ENCODE results near the gene TOE1. TPM values are rescaled to one million over a fixed set of nuclear protein-coding genes. Genes with fewer than 3 reads are reported as not detected.

TOE1 gene
- total and polyA plus RNA-seq, 2 of the 8 experiments (the other 6 are each of a cell fraction or from before 2014, with no cell fraction given), result 15.2 to 25.8 TPM

- peak; percentile 55; the same call in 1 of the 2 replicates for TF ChIP-seq ATF2 (IDR thresholded peaks at IDR 0.05; ENCODE audit: low read length)
- TF ChIP-seq SP1 (IDR thresholded peaks at IDR 0.05; ENCODE audit: low read depth, low read length), result peak; percentile 60; the same call in 1 of the 2 replicates
- TF ChIP-seq BCL11A (IDR thresholded peaks at IDR 0.05; ENCODE audit: low read depth in 2 of 2, low read length in 2 of 2), result no peak
- no peak for TF ChIP-seq EZH2 (IDR thresholded peaks at IDR 0.05; ENCODE audit: low read depth, low read length, severe bottlenecking)
- no peak for TF ChIP-seq ASH2L (IDR thresholded peaks at IDR 0.05; ENCODE audit: low read length)
- TF ChIP-seq POU5F1 (IDR thresholded peaks at IDR 0.05; ENCODE audit: low read depth, low read length), result no peak
- TF ChIP-seq POLR2AphosphoS5 (IDR thresholded peaks at IDR 0.05; ENCODE audit: low read depth, low read length), result peak; percentile 81
- no peak for TF ChIP-seq MAFK (IDR thresholded peaks at IDR 0.05; ENCODE audit: low read depth, low read length)
- no peak for TF ChIP-seq SAP30 (IDR thresholded peaks at IDR 0.05; ENCODE audit: insufficient read depth, insufficient replicate concordance, low read length)
- no peak for TF ChIP-seq HDAC6 (IDR thresholded peaks at IDR 0.05; ENCODE audit: low read depth, low read length)
- no peak for TF ChIP-seq TCF12 (IDR thresholded peaks at IDR 0.05; ENCODE audit: low read depth, low read length)
- peak; percentile 91 to 97 for TF ChIP-seq POLR2A (IDR thresholded peaks at IDR 0.05; ENCODE audit: control extremely low read depth in 1 of 2, low read depth in 2 of 2, low read length in 2 of 2)
- TF ChIP-seq PHF8 (conservative IDR thresholded peaks at IDR 0.05; ENCODE audit: low read depth, low read length), result peak; percentile 94
- peak; percentile 73 for TF ChIP-seq MAX (IDR thresholded peaks at IDR 0.05)
- peak; percentile 89 for TF ChIP-seq CREB1 (IDR thresholded peaks at IDR 0.05)
- TF ChIP-seq ATF3 (IDR thresholded peaks at IDR 0.05; ENCODE audit: insufficient read depth, low read depth, low read length), result no peak
- 0 out of 2 replicates have a peak, but pooled peaks have one; percentile 6 for TF ChIP-seq JUN (IDR thresholded peaks at IDR 0.05; ENCODE audit: low read depth, low read length)
- TF ChIP-seq CEBPB (IDR thresholded peaks at IDR 0.05; ENCODE audit: low read depth, low read length), result peak; percentile 67
- peak; percentile 61 to 85 (median 74) for TF ChIP-seq CTCF (IDR thresholded peaks at IDR 0.05; ENCODE audit: control extremely low read depth in 1 of 3, insufficient read depth in 1 of 3, low read depth in 1 of 3, low read length in 3 of 3)
Observed at GRCh38 chr1:45303520-45304310, 36.3 kb upstream of the TOE1 start (continued).
